PC-3 (cell line): ENCODE measurements around the gene RBM7. TPM values are rescaled to one million over a fixed set of nuclear protein-coding genes. Genes with fewer than 3 reads are reported as not detected.
A peak's percentile ranks its signal among the peaks of the same experiment; 100 is the strongest.

ENCODE experiments used
- ATAC-seq: fragments of 200-7000 bp; cut with Tn5 transposase; 2 replicates; pipeline ENCODE4 v1.9.1; 2020; ENCODE audit warnings: mild to moderate bottlenecking, moderate library complexity
- BruUV-seq: library from RNA; stranded (reverse); fragments of 400-500 nt; replicated peaks from 2 replicates; lab custom pipeline; 2021; lab: Mats Ljungman, UMichigan
- CTCF ChIA-PET: fragments of 300-600 bp; sonication (Branson Sonifier 250); formaldehyde crosslinking; loops from one replicate; lab custom pipeline; 2022; ENCODE audit warnings: antibody characterized with exemption; lab: Charles Lee
- POLR2A ChIA-PET: fragments of 300-600 bp; sonication (Branson Sonifier 250); formaldehyde crosslinking; loops from one replicate; lab custom pipeline; 2022; ENCODE audit warnings: antibody characterized with exemption; ENCODE audit not compliant: unreplicated experiment; lab: Charles Lee
- DNase-seq: peaks from one replicate; pipeline ENCODE4 v3.0.0-alpha.2; 2015
- H2AFZ ChIP-seq: fragments of 300-600 bp; sonication (generic); 2 replicates; pipeline ENCODE4 v1.6.0; 2016; ENCODE audit warnings: antibody characterized with exemption, low read length
- H3F3A ChIP-seq: fragments of 300-600 bp; sonication (generic); one replicate; pipeline ENCODE4 v1.6.0; 2017; ENCODE audit warnings: antibody characterized with exemption, low read length, control low read depth, mild to moderate bottlenecking; ENCODE audit not compliant: unreplicated experiment
- H3K27ac ChIP-seq: fragments of 300-600 bp; sonication (generic); 2 replicates; pipeline ENCODE4 v1.5.1; 2016; ENCODE audit warnings: mild to moderate bottlenecking, low read length
- H3K27me3 ChIP-seq: fragments of 300-600 bp; sonication (generic); 2 replicates; pipeline ENCODE4 v1.6.1; 2016; ENCODE audit warnings: low read length, mixed read lengths
- H3K36me3 ChIP-seq: fragments of 300-600 bp; sonication (generic); 2 replicates; pipeline ENCODE4 v1.6.1; 2016; ENCODE audit warnings: low read depth, mixed run types, low read length, mixed read lengths
- H3K4me1 ChIP-seq: fragments of 300-600 bp; sonication (generic); 2 replicates; pipeline ENCODE4 v1.5.1; 2016; ENCODE audit warnings: low read length; ENCODE audit not compliant: insufficient read depth
- H3K4me2 ChIP-seq: fragments of 300-600 bp; sonication (generic); 2 replicates; pipeline ENCODE4 v1.6.0; 2016; ENCODE audit warnings: low read length
- H3K4me3 ChIP-seq: fragments of 300-600 bp; sonication (generic); 2 replicates; pipeline ENCODE4 v1.5.1; 2016; ENCODE audit warnings: mild to moderate bottlenecking, low read length, mixed read lengths
- H3K79me2 ChIP-seq: fragments of 300-600 bp; sonication (generic); 2 replicates; pipeline ENCODE4 v1.6.1; 2017; ENCODE audit warnings: low read length, mixed read lengths
- H3K9ac ChIP-seq: fragments of 300-600 bp; sonication (generic); 2 replicates; pipeline ENCODE4 v1.6.0; 2016; ENCODE audit warnings: mild to moderate bottlenecking, low read length
- H3K9me2 ChIP-seq: fragments of 300-600 bp; sonication (generic); replicated peaks from 2 replicates; pipeline ENCODE4 v1.6.1; 2016; ENCODE audit warnings: mixed run types, low read length, mixed read lengths
- H3K9me3 ChIP-seq: fragments of 300-600 bp; sonication (generic); 2 replicates; pipeline ENCODE4 v1.6.1; 2016; ENCODE audit warnings: low read length, mixed read lengths
- H4K20me1 ChIP-seq: fragments of 300-600 bp; sonication (generic); 2 replicates; pipeline ENCODE4 v1.6.1; 2016; ENCODE audit warnings: low read length, mixed read lengths
- EZH2 ChIP-seq: fragments of 300-600 bp; sonication (generic); IDR thresholded peaks from one replicate; pipeline ENCODE4 v1.6.1; 2017; ENCODE audit warnings: antibody characterized with exemption, mild to moderate bottlenecking, low read length; ENCODE audit not compliant: unreplicated experiment
- EZH2phosphoT487 ChIP-seq: fragments of 300-600 bp; sonication (generic); IDR thresholded peaks from 2 replicates; pipeline ENCODE4 v1.6.1; 2018; ENCODE audit warnings: mild to moderate bottlenecking, antibody characterized with exemption, low read length, borderline replicate concordance
- intact Hi-C: fragments of 100-400 bp; cut with micrococcal nuclease; formaldehyde crosslinking; loops from 2 replicates; pipeline ENCODE4 v1.9.0; 2023
- total RNA-seq: library from RNA; depleted of rRNA; stranded (reverse); fragments of >200 nt; gene quantifications from 2 replicates; pipeline ENCODE4 v1.2.3, GENCODE V29; 2014
- TF ChIP-seq, protein P1 (sequence below): fragments of 300-600 bp; sonication (generic); conservative IDR thresholded peaks from 2 replicates; pipeline ENCODE4 v1.5.1; 2017; ENCODE audit warnings: antibody characterized with exemption, low read depth, mild to moderate bottlenecking, low read length

RBM7 gene
- total RNA-seq, 1 experiment from 2014 or later: 30.1 TPM

DNA sequence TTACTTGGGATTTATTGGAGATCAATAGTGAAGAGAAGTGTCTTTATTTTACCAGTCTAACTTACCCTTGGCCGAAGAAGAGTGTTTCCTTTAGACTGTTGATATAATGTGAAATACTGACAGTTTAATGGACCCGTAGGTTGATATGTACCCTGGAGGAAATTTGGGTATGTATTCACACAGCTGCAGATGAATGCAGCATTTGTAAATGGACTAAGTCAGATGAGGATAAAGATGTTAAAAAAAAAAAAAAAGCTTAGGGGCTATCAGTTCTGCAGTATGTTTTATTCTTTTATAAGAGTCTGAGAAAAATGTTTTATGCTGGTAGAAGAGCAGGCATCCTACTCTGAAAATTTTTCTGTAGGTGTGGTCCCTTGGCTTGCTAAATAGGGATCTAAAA lies 41.5 kb downstream of the RBM7 start:
- BruUV-seq: no TSS peak
- H3K4me2 ChIP-seq: peak overlapping the region; percentile 91
- no peaks in the 10 kb centered on the region; the same call in 1 of the 2 replicates for H4K20me1 ChIP-seq
- H3K9ac ChIP-seq: no peak overlapping the region
- peaks cover 69% of the 10 kb centered on the region for H3K79me2 ChIP-seq
- TF ChIP-seq, protein P1, sequence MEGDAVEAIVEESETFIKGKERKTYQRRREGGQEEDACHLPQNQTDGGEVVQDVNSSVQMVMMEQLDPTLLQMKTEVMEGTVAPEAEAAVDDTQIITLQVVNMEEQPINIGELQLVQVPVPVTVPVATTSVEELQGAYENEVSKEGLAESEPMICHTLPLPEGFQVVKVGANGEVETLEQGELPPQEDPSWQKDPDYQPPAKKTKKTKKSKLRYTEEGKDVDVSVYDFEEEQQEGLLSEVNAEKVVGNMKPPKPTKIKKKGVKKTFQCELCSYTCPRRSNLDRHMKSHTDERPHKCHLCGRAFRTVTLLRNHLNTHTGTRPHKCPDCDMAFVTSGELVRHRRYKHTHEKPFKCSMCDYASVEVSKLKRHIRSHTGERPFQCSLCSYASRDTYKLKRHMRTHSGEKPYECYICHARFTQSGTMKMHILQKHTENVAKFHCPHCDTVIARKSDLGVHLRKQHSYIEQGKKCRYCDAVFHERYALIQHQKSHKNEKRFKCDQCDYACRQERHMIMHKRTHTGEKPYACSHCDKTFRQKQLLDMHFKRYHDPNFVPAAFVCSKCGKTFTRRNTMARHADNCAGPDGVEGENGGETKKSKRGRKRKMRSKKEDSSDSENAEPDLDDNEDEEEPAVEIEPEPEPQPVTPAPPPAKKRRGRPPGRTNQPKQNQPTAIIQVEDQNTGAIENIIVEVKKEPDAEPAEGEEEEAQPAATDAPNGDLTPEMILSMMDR: no peak
- TF ChIP-seq EZH2phosphoT487 (no peak), EZH2 (no peak)
- ChIA-PET CTCF (no interaction called here), POLR2A (no interaction called here)
- H2AFZ ChIP-seq: no peak overlapping the region
- H3K27ac ChIP-seq: no peak overlapping the region
- peaks cover 3% of the 10 kb centered on the region for H3F3A ChIP-seq
- H3K27me3 ChIP-seq: no peaks in the 10 kb centered on the region
- 0 out of 2 replicates have a peak overlapping the region, but pooled peaks have one; percentile 97 for H3K4me3 ChIP-seq
- intact Hi-C loops: loop anchor here (2.0 kb wide), 1 partner anchor 121 kb away; no protein-coding TSS in a partner anchor
- peaks cover 24% of the 10 kb centered on the region; the same call in 1 of the 2 replicates for H3K36me3 ChIP-seq
- DNase-seq (no peak), ATAC-seq (no peak)
- H3K4me1 ChIP-seq: peaks cover 31% of the 10 kb centered on the region
- H3K9me3 ChIP-seq: no peaks in the 10 kb centered on the region
- H3K9me2 ChIP-seq: no peaks in the 10 kb centered on the region

DNA sequence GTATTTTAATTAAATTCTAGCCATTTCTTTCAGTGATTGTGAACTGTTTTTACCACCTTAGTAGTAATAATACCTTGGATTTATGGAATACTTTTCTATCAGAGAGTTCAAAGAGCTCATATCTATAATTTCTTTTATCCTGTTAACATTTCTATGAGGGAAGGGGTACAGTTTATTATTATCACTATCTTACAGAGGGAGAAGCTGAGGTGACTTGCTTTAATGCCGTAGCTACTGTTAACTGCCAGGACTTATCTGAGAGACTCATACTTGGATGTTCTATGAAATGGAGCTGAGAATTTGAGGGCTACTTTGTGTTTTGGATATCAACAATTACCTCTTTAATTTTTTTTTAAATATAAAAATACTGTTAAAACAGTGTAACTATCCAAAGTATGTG lies 42.1 kb downstream of the RBM7 start:
- Histone ChIP-seq H3K9ac (no peak overlapping the region), H3K27ac (no peak overlapping the region), H3K4me3 (no peak overlapping the region), H3K27me3 (no peaks in the 10 kb centered on the region), H3K9me2 (no peaks in the 10 kb centered on the region), H3F3A (peaks cover 3% of the 10 kb centered on the region), H3K9me3 (no peaks in the 10 kb centered on the region), H3K4me2 (no peak overlapping the region), H4K20me1 (no peaks in the 10 kb centered on the region; the same call in 1 of the 2 replicates), H3K36me3 (peaks cover 24% of the 10 kb centered on the region; the same call in 1 of the 2 replicates), H3K4me1 (peaks cover 30% of the 10 kb centered on the region), H3K79me2 (peaks cover 69% of the 10 kb centered on the region), H2AFZ (no peak overlapping the region)
- TF ChIP-seq, protein P1: no peak
- TF ChIP-seq EZH2phosphoT487 (no peak), EZH2 (no peak)
- DNase-seq (no peak), ATAC-seq (no peak)
- BruUV-seq: no TSS peak
- ChIA-PET POLR2A (no interaction called here), CTCF (no interaction called here)
- intact Hi-C loops: no loop called here

DNA sequence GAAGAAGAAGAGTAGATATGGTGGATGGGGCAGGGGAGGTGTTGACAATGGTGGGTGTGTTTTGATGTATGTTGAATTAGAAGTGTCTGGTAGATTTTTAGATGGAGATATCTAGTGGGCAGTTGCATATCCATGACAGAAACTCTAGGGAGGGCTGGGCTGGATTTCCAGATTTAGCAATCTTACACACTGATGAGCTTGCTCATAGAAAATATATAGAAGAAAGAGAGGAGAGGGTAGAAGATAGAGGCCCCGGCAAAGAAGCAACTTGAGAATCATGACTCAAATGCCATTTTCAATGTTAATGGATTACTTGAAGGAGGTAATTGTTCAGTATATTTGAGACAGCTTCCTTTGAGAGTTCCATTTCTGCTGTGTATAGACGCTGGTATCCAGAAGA lies 47.0 kb downstream of the RBM7 start:
- Histone ChIP-seq H3K27me3 (no peaks in the 10 kb centered on the region), H3K9me2 (no peaks in the 10 kb centered on the region), H4K20me1 (peaks cover 9% of the 10 kb centered on the region; the same call in 1 of the 2 replicates), H3K4me1 (0 out of 2 replicates have a peak, but pooled peaks cover 8% of the 10 kb centered on the region), H3K27ac (no peak overlapping the region), H3K79me2 (peaks cover 37% of the 10 kb centered on the region), H2AFZ (no peak overlapping the region), H3K4me2 (no peak overlapping the region), H3K36me3 (peaks cover 39% of the 10 kb centered on the region; the same call in 1 of the 2 replicates), H3K4me3 (no peak overlapping the region), H3K9ac (no peak overlapping the region), H3F3A (no peaks in the 10 kb centered on the region), H3K9me3 (no peaks in the 10 kb centered on the region)
- DNase-seq (no peak), ATAC-seq (no peak)
- no TSS peak for BruUV-seq
- intact Hi-C loops: no loop called here
- TF ChIP-seq EZH2: no peak
- no peak for TF ChIP-seq EZH2phosphoT487
- TF ChIP-seq, protein P1: no peak
- POLR2A ChIA-PET: no interaction called here
- CTCF ChIA-PET: no interaction called here
